Measurements from ENCODE around the gene IFNAR2.

The IFNAR2 gene

DNA sequence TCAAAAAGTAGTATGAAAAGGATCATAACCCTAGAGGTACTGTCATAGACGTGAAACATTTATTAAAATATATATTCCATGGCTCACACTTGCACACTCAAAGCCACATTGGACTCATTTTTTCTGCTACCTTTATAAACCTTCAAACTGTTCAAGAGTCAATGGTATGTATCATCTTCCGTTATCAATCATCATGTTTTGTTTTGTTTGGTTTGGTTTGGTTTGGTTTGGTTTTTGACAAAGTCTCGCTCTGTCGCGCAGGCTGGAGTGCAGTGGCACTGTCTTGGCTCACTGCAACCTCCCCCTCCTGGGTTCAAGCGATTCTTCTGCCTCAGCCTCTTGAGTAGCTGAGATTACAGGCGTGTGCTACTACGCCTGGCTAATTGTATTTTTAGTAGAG lies 1.8 kb downstream of the IFNAR2 start:
- Histone ChIP-seq H3K36me3 (ENCODE audit: insufficient read depth, low read length) (peaks cover 18% of the 10 kb centered on the region), H3K27ac (ENCODE audit: low read length) (peak overlapping the region; percentile 93), H3K4me3 (ENCODE audit: low read depth in 1 of 2, low read length in 2 of 2) (peak overlapping the region; percentile 86 to 95; a peak in 3 of 4 replicates), H3K79me2 (ENCODE audit: insufficient read depth, low read length) (peaks cover 74% of the 10 kb centered on the region), H3K9me3 (ENCODE audit: insufficient read depth, low read length, severe bottlenecking) (no peaks in the 10 kb centered on the region), H2AFZ (ENCODE audit: low read depth, low read length) (no peak overlapping the region), H3K9ac (ENCODE audit: low read depth, low read length) (peak overlapping the region; percentile 98), H4K20me1 (ENCODE audit: insufficient read depth, low read length) (peaks cover 24% of the 10 kb centered on the region; the same call in 1 of the 2 replicates), H3K27me3 (ENCODE audit: insufficient read depth, low read length, poor library complexity) (no peaks in the 10 kb centered on the region), H3K4me1 (ENCODE audit: insufficient read depth, low read length) (peaks cover 62% of the 10 kb centered on the region), H3K4me2 (ENCODE audit: insufficient read depth, low read length) (peak overlapping the region; percentile 83)
- DNase-seq (no peak), ATAC-seq (ENCODE audit: insufficient read depth, low read depth) (no peak)
- TF ChIP-seq CTCF (IDR thresholded peaks at IDR 0.05; ENCODE audit: borderline replicate concordance, extremely low read depth, low read length, poor library complexity, severe bottlenecking): no peak
- no peak for TF ChIP-seq EZH2 (IDR thresholded peaks at IDR 0.05; ENCODE audit: borderline replicate concordance, low read depth, low read length, severe bottlenecking)

GRCh38 chr21:33232291-33233034 lies 2.7 kb downstream of the IFNAR2 start:
- peak overlapping the region; percentile 83 for H3K4me2 ChIP-seq (ENCODE audit: insufficient read depth, low read length)
- H2AFZ ChIP-seq (ENCODE audit: low read depth, low read length): no peak overlapping the region
- peak overlapping the region in 1 of 2 experiments; percentile 86; a peak in 2 of 4 replicates for H3K4me3 ChIP-seq (ENCODE audit: low read depth in 1 of 2, low read length in 2 of 2)
- peaks cover 83% of the 10 kb centered on the region for H3K79me2 ChIP-seq (ENCODE audit: insufficient read depth, low read length)
- ATAC-seq (ENCODE audit: insufficient read depth, low read depth) (peak; percentile 10; the same call in 1 of the 3 replicates), DNase-seq (peak; percentile 29)
- H3K9ac ChIP-seq (ENCODE audit: low read depth, low read length): peak overlapping the region; percentile 98; the same call in 1 of the 2 replicates
- no peaks in the 10 kb centered on the region for H3K9me3 ChIP-seq (ENCODE audit: insufficient read depth, low read length, severe bottlenecking)
- peak overlapping the region; percentile 93 for H3K27ac ChIP-seq (ENCODE audit: low read length)
- H4K20me1 ChIP-seq (ENCODE audit: insufficient read depth, low read length): peaks cover 29% of the 10 kb centered on the region; the same call in 1 of the 2 replicates
- H3K4me1 ChIP-seq (ENCODE audit: insufficient read depth, low read length): peaks cover 71% of the 10 kb centered on the region
- no peaks in the 10 kb centered on the region for H3K27me3 ChIP-seq (ENCODE audit: insufficient read depth, low read length, poor library complexity)
- H3K36me3 ChIP-seq (ENCODE audit: insufficient read depth, low read length): peaks cover 23% of the 10 kb centered on the region
- TF ChIP-seq EZH2 (IDR thresholded peaks at IDR 0.05; ENCODE audit: borderline replicate concordance, low read depth, low read length, severe bottlenecking) (no peak), CTCF (IDR thresholded peaks at IDR 0.05; ENCODE audit: borderline replicate concordance, extremely low read depth, low read length, poor library complexity, severe bottlenecking) (peak; percentile 16)

- DNase-seq (no peak), ATAC-seq (ENCODE audit: insufficient read depth, low read depth) (no peak)
- Histone ChIP-seq H3K4me1 (ENCODE audit: insufficient read depth, low read length) (peaks cover 80% of the 10 kb centered on the region), H4K20me1 (ENCODE audit: insufficient read depth, low read length) (peaks cover 39% of the 10 kb centered on the region; the same call in 1 of the 2 replicates), H3K27me3 (ENCODE audit: insufficient read depth, low read length, poor library complexity) (no peaks in the 10 kb centered on the region), H3K79me2 (ENCODE audit: insufficient read depth, low read length) (peaks cover 98% of the 10 kb centered on the region), H3K4me2 (ENCODE audit: insufficient read depth, low read length) (peak overlapping the region; percentile 20; the same call in 1 of the 2 replicates), H3K9ac (ENCODE audit: low read depth, low read length) (no peak overlapping the region), H2AFZ (ENCODE audit: low read depth, low read length) (no peak overlapping the region), H3K4me3 (ENCODE audit: low read depth in 1 of 2, low read length in 2 of 2) (no peak overlapping the region), H3K9me3 (ENCODE audit: insufficient read depth, low read length, severe bottlenecking) (no peaks in the 10 kb centered on the region), H3K36me3 (ENCODE audit: insufficient read depth, low read length) (peaks cover 29% of the 10 kb centered on the region), H3K27ac (ENCODE audit: low read length) (peak overlapping the region; percentile 41)
- no peak for TF ChIP-seq CTCF (IDR thresholded peaks at IDR 0.05; ENCODE audit: borderline replicate concordance, extremely low read depth, low read length, poor library complexity, severe bottlenecking)
- TF ChIP-seq EZH2 (IDR thresholded peaks at IDR 0.05; ENCODE audit: borderline replicate concordance, low read depth, low read length, severe bottlenecking): no peak
Observed at GRCh38 chr21:33234635-33235520, 5.1 kb downstream of the IFNAR2 start.

Data from DND-41 (cell line).